DLD1 (cell line): ENCODE data around the gene CLCNKA.

Experiments
- in situ Hi-C: cut with HindIII; loops from 2 replicates; pipeline ENCODE4 v1.10.0; 2017; ENCODE audit warnings: low sequenced_read_pairs

The CLCNKA gene

DNA sequence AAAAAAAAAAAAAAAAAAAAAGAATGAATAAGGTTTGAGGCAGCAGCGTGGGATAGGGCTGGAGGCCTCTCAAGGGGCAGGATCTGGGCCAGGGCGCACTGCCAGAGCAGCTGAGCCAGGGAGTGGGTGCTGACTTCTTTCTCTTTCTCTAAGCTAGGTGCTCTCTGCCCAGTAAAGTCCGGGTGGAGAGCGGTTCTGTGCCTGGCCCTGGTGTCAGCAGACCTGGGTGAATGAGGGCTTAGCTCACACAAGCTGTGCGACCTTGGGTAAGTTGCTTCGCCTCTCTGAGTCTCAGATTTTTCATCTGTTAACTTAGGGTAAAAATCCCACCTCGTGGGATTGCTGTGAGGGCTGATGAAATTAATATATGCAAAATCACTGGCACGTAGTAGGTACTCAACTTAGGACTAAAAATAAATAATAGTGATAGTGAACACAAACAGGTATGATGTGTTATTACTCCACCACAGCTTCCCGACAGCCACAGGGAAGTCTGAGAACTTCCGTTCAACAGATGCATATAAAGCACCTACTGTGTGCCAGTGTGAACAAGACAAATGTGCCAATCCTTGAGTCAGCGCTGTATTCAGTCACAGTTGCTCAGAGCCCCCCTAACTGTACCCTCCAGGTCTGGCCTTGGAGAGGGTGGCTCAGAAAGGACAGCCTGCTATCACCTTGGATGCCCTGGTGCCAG is 53.6 kb downstream of the CLCNKA start:
- in situ Hi-C loops, result no loop called here

DNA sequence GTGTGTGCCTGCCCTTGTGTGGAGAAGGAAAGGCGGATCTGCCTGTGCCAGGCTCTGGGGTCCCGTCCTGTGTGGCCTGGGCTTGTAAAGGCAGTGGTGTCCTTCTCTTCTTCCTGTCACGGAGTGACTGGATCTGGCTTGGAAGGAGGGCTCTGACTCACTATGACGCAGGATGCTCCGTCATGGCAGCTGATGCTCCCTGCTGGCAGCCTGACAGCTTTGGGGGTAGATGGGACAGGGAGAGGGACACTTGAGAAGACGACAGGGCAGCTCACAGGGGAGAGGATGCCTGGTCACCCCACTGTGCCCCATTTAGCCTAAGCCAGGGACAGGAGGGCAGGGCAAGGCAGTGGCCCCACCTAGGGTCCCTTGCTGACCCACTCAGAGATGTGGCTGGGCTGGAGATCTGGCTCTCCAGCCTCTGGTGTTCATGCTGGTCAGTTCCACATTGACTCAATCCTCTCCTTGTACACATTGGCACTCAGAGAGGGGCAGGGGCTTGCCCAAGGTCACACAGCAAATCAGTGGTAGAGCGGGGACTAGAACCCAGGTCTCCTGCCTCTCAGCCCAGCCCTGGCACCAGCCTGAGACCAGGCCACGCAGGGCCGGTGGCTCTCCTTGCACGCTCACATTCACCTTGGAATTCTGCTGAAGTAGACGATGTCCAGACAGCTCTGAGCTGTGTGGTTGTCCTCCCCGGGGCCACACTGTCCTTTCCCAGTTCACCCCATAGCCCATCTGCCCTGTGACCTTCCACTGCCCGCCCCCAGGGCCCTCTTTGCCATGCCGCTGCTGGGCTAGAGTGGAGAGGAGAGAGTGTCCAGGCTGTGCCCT is 54.4 kb downstream of the CLCNKA start:
- in situ Hi-C loops, result no loop called here

DNA sequence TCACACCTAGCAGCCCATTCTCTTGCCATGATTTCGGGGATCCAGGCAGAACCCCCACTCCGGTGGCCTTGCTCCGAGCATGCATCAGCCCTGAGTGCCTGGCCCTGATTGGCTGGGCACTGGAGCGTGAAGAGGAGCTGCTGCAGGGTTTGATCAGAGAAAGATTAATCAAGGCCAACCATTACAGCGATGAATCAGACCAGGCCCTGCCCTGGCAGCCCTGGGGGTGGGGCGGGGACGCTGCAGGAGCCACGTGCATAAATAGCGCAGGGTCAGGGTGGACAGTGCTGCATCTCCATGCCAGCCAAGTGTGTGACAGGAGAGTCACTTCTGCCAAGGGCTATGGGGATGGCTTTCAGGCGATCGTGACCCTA is 55.0 kb downstream of the CLCNKA start:
- in situ Hi-C loops, result no loop called here

DNA sequence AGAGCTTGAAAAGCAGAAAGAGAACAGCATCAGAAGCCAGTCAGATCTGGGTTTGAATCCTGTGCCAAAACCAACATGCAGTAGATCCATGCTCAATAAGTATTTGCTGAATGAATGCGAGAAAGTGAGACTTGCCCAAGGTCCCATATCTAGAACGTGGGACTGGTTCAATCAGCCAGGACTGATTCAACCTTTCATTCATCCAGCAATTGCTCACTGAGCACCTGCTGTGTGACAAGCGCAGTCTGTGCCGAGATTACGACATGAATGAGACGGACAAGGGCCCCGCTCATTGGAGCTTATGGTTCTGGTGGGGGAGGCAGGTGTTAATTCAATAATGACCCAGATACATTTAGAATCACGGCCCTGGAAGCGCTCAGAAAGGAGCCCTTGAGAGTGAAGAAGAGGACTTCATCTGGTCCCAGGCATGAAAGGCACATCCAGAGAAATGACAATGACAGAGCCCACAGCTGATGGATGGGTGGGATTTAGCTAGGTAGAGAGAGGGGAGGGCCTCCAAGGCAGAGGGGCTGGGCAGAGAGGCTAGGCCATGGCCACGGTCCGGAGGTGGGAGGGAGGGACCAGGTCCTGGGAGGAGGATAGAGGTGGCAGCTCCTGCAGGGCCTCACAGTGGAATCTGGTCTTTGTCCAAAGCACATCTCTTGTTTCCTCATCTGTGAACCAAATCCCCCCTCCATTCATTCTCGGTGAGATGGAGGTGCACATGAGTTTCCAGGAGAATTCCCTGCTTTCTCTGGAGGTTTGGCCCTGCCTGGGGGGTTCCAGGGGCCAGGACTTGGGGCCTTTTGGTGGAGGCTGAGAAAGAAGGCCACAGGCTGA is 55.8 kb downstream of the CLCNKA start:
- in situ Hi-C loops, result no loop called here

DNA sequence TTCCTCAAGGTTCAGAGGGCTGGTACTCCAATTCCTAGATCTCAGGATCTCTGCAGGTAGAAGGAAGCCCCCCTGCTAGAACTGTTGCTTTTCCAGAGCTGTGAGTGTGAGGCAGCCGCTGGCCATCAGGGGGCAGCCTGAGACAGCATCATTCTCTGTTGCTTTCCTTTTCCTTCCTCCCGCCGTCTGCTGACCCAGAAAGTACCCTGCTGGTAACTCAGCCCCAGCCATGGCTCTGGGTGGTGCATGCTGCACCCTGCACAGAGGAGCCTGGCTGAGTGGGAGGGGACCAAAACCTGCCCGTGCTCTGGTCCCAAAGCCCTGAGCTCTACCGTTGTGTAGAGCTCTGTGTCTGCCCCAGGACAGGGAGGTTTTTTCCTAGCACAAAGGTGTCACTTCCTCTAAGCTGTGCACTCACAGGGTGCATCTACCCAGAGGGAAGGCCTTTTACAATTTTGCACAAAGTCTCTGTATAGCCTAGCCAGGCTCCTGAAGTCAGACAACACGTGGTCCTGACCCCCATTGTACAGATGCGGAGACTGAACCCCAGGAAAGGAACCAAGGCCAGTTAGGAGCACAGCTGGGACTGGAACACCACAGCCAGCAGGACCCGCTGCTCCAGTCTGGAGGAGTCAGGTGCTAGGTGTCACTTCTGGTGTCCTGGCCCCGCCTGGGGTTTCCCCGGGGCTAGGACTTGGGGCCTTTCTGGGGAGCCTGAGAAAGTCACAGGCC is 57.3 kb downstream of the CLCNKA start:
- in situ Hi-C loops, result no loop called here

- in situ Hi-C loops, result no loop called here
Observed at GRCh38 chr1:16080422-16081150, 58.8 kb downstream of the CLCNKA start.

DNA sequence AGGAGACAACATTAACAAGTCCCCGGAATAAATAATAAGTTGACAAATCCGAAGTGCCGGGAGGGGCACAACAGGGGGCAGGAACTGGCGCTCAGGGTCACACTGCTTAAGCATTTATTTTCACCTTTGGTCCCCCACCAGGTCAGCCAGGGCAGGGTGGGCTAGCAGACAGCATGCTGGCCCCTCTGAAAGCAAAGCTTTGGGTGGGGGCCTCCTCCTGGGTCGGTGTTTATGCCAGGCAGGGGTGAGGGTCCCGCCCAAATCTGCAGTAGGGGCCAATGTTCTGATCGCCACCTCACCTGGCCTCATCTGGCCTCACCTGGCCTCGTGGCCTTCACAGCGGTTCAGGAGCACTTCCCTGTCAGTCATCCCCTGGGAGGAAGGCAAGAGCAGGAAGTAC is 59.8 kb downstream of the CLCNKA start:
- in situ Hi-C loops, result no loop called here

DNA sequence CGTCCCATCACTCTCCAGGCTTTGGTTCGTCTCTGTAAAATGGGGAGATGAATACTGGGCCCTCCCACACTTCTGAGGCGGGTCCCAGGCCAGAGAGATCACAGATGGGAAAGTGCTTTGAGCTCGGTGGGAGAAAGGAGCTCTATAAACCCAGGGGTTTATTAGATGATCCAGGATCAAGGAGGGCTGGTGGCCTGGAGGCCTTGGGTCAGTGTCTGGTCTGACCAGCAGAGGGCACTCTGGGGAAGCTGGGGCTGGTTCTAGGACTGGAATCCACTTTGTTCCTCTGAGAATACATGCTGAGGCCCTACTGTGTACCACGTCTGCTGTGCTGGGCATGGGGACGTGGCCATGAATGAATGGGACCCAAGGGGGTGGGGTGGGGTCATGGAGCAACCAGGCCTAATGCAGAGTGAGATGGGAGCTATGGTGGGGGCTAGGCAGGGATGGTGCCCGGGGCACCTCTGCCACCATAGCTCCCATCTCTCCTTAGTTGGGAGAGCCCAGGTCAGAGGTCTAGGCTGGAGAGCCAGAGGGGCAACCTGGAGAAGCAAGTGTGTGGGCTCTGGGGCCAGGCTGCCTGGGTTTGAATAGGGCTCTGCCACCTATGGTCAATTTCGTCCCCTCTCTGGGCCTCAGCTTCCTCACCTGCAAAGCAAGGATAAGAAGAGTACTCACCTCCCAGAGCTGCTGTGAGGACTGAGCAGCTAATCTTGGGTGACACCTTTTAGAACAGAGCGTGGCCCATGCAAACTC is 60.6 kb downstream of the CLCNKA start:
- in situ Hi-C loops, result no loop called here

DNA sequence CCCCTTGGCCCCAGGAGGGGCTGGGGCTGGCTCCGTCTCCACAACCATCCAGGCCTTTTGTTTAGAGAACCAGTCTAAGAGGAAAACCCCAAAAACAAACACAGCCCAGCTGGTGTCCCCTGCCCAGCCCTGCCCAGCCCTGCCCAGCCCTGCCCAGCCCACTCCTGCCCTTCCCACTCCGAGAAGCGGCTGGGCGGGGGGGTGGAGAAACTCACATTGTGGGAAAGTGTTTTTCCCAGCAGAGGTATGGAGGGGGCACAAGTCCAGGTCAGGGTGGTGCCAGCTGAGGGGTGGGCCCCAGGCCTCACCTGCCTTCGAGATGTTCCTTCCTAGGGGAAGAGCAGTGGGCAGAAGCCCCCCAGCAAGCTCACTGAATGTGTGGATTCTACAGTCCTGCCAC is 61.6 kb downstream of the CLCNKA start:
- in situ Hi-C loops, result no loop called here
